GM12891 (cell line): Measurements from ENCODE around the gene TTLL5.

Experiments used
- POLR2A ChIP-seq: IDR thresholded peaks from 2 replicates; pipeline ENCODE4 v1.6.1; 2011; ENCODE audit warnings: low read depth, low read length, control low read depth
- POLR2AphosphoS5 ChIP-seq: IDR thresholded peaks from 2 replicates; pipeline ENCODE4 v1.6.1; 2011; ENCODE audit warnings: low read depth, low read length, control low read depth
- POU2F2 ChIP-seq: IDR thresholded peaks from 2 replicates; pipeline ENCODE4 v1.6.1; 2011; ENCODE audit warnings: low read depth, mild to moderate bottlenecking, control low read depth, low read length, moderate library complexity
- SPI1 ChIP-seq: IDR thresholded peaks from 2 replicates; pipeline ENCODE4 v1.6.1; 2011; ENCODE audit warnings: low read depth, low read length, control low read depth
- TAF1 ChIP-seq: IDR thresholded peaks from 2 replicates; pipeline ENCODE4 v1.6.1; 2011; ENCODE audit warnings: low read depth, low read length, control low read depth

DNA sequence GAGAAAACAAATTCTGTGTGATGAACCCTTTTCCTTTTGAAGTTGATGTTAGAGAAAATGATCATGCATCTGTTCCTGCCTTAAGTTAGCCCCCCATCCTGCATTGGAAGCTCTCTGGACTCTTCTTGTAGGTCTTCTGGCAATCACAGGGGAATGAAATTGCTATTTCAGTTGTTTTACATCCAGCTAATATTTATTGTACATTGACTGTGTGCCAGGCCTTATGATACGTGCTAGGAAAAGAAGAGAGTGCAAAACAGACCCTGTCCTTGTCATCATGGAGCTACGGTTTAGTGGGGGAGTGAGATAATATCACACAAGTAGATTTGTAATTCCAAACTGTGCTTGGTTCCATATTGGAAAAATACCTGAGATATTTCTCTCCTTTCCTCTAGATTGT, 202.2 kb downstream of the TTLL5 start:
- TF ChIP-seq POLR2A = no peak
- TF ChIP-seq POLR2AphosphoS5 = no peak
- no peak for TF ChIP-seq TAF1
- TF ChIP-seq SPI1 = no peak
- no peak for TF ChIP-seq POU2F2
